HepG2 (cell line): ENCODE measurements around the gene SLC25A48. TPM values are rescaled to one million over a fixed set of nuclear protein-coding genes. Genes with fewer than 3 reads are reported as not detected.
A peak's percentile ranks its signal among the peaks of the same experiment; 100 is the strongest.

Source experiments
- ATAC-seq: fragments of 200-7000 bp; cut with Tn5 transposase; 3 replicates; pipeline ENCODE4 v1.9.1; 2020; ENCODE audit warnings: mild to moderate bottlenecking, moderate library complexity
- BruUV-seq: library from RNA; stranded (reverse); fragments of 400-500 nt; replicated peaks from 2 replicates; lab custom pipeline; 2021; lab: Mats Ljungman, UMichigan
- CTCF ChIA-PET: fragments of 300-600 bp; formaldehyde crosslinking; extraction: SDS; loops from one replicate; lab custom pipeline; 2021; ENCODE audit warnings: low total read pairs, inconsistent platforms, low intra/inter-chr PET ratio; lab: Yijun Ruan, JAX
- POLR2A ChIA-PET: fragments of 350-600 bp; sonication (Branson Sonifier 250); formaldehyde crosslinking; loops from one replicate; lab custom pipeline; 2020; ENCODE audit warnings: antibody characterized with exemption, inconsistent platforms; lab: Yijun Ruan, JAX
- DNase-seq: peaks from one replicate; pipeline ENCODE4 v3.0.0-alpha.2; 2015; ENCODE audit warnings: low spot score
- FAIRE-seq: peaks from 3 replicates; lab custom pipeline; 2011; peaks lifted over from hg19 to GRCh38; lab: Jason Lieb, UNC
- H2AFZ ChIP-seq: one replicate; pipeline ENCODE4 v1.6.1; 2011; ENCODE audit warnings: low read length, inconsistent platforms
- H3K27ac ChIP-seq: fragments of 300-600 bp; 3 replicates; pipeline ENCODE4 v1.8.0; 2011; ENCODE audit warnings: mixed run types, mild to moderate bottlenecking, mixed read lengths, low read length, inconsistent platforms; ENCODE audit not compliant: insufficient read depth; ENCODE audit errors: extremely low read length
- H3K27me3 ChIP-seq, 2 experiments: fragments of 200-600 bp in 1 of 2; 2 replicates in 1 of 2; 3 replicates in 1 of 2; pipeline versions ENCODE4 v1.6.0 to v1.8.0; 2011; ENCODE audit warnings: low read length in 2 of 2, mild to moderate bottlenecking in 2 of 2, moderate library complexity in 2 of 2, inconsistent platforms in 1 of 2; ENCODE audit not compliant: insufficient read depth in 2 of 2, control insufficient read depth in 1 of 2
- H3K36me3 ChIP-seq, 2 experiments: fragments of 200-600 bp in 1 of 2; replicated peaks in 1 of 2; 2 replicates in 1 of 2; 3 replicates in 1 of 2; pipeline versions ENCODE4 v1.5.1 to v1.8.0; 2011; ENCODE audit warnings: low read length in 2 of 2, inconsistent platforms in 1 of 2; ENCODE audit not compliant: insufficient read depth in 2 of 2, control insufficient read depth in 1 of 2
- H3K4me1 ChIP-seq: 2 replicates; pipeline ENCODE4 v1.5.1; 2012; ENCODE audit warnings: low read length, inconsistent platforms; ENCODE audit not compliant: insufficient read depth
- H3K4me2 ChIP-seq: 2 replicates; pipeline ENCODE4 v1.6.0; 2011; ENCODE audit warnings: low read depth, low read length, inconsistent platforms
- H3K4me3 ChIP-seq, 3 experiments: fragments of 200-600 bp in 1 of 3; sonication (generic), shearing (Covaris generic) in 1 of 3; replicated peaks in 1 of 3; 2 replicates each; pipeline ENCODE4 v1.5.1; 2011 to 2016; ENCODE audit warnings: low read length in 3 of 3, inconsistent platforms in 2 of 3, low read depth in 2 of 3, mild to moderate bottlenecking in 2 of 3, control low read depth in 1 of 3, mixed read lengths in 1 of 3; ENCODE audit not compliant: insufficient read depth in 1 of 3
- H3K79me2 ChIP-seq: one replicate; pipeline ENCODE4 v1.6.1; 2011; ENCODE audit warnings: low read length, inconsistent platforms; ENCODE audit not compliant: insufficient read depth
- H3K9ac ChIP-seq: 2 replicates; pipeline ENCODE4 v1.6.0; 2011; ENCODE audit warnings: mild to moderate bottlenecking, low read depth, low read length, inconsistent platforms; ENCODE audit not compliant: insufficient read depth
- H3K9me3 ChIP-seq: 2 replicates; pipeline ENCODE4 v1.5.1; 2012; ENCODE audit warnings: mild to moderate bottlenecking, low read length
- H4K20me1 ChIP-seq: 2 replicates; pipeline ENCODE4 v1.6.0; 2011; ENCODE audit warnings: inconsistent platforms, mild to moderate bottlenecking, low read length, moderate library complexity; ENCODE audit not compliant: insufficient read depth
- BCL6 ChIP-seq: IDR thresholded peaks from 2 replicates; pipeline ENCODE4 v1.6.1; 2016; ENCODE audit warnings: missing genetic modification reagents, missing compliant biosample characterization
- CREM ChIP-seq, 2 experiments: sonication (generic) in 1 of 2; formaldehyde crosslinking in 1 of 2; IDR thresholded peaks; 2 replicates each; pipeline versions ENCODE4 v1.4.0 to v1.6.1; 2016 to 2020; ENCODE audit warnings: antibody characterized with exemption in 1 of 2, mild to moderate bottlenecking in 1 of 2, missing genetic modification reagents in 1 of 2
- CSRNP2 ChIP-seq: sonication (generic); formaldehyde crosslinking; conservative IDR thresholded peaks from 2 replicates; pipeline ENCODE4 v1.8.0; 2022; ENCODE audit warnings: low read depth, missing genetic modification reagents
- DMTF1 ChIP-seq: sonication (generic); formaldehyde crosslinking; IDR thresholded peaks from 2 replicates; pipeline ENCODE4 v1.4.0; 2020; ENCODE audit warnings: mild to moderate bottlenecking, missing genetic modification reagents
- ETV6 ChIP-seq: sonication (generic); formaldehyde crosslinking; conservative IDR thresholded peaks from 2 replicates; pipeline ENCODE4 v1.4.0; 2020; ENCODE audit warnings: missing genetic modification reagents
- FOXO1 ChIP-seq: sonication (generic); formaldehyde crosslinking; IDR thresholded peaks from 2 replicates; pipeline ENCODE4 v1.4.0; 2020; ENCODE audit warnings: missing genetic modification reagents
- GATAD2A ChIP-seq: IDR thresholded peaks from 2 replicates; pipeline ENCODE4 v1.6.1; 2016
- NR2F6 ChIP-seq, 2 experiments: IDR thresholded peaks; 2 replicates each; pipeline ENCODE4 v1.6.1; 2016; ENCODE audit warnings: antibody characterized with exemption in 1 of 2, mild to moderate bottlenecking in 1 of 2
- NRL ChIP-seq: sonication (generic); formaldehyde crosslinking; IDR thresholded peaks from 2 replicates; pipeline ENCODE4 v1.5.0; 2020; ENCODE audit warnings: missing genetic modification reagents, mild to moderate bottlenecking, moderate library complexity, borderline replicate concordance
- RARA ChIP-seq: IDR thresholded peaks from 2 replicates; pipeline ENCODE4 v1.6.1; 2016; ENCODE audit warnings: missing genetic modification reagents, missing compliant biosample characterization
- SOX6 ChIP-seq, 2 experiments: fragments of 450-650 bp in 1 of 2; sonication (generic) in 1 of 2; formaldehyde crosslinking in 1 of 2; IDR thresholded peaks; 2 replicates each; pipeline versions ENCODE4 v1.4.0 to v1.6.1; 2017 to 2020; ENCODE audit warnings: antibody characterized with exemption in 1 of 2, mild to moderate bottlenecking in 1 of 2, missing genetic modification reagents in 1 of 2
- ZNF510 ChIP-seq: sonication (generic); formaldehyde crosslinking; IDR thresholded peaks from 2 replicates; pipeline ENCODE4 v1.4.0; 2020; ENCODE audit warnings: low read depth, mild to moderate bottlenecking, missing genetic modification reagents
- WGBS: methylation state at CpG from one replicate; pipeline ENCODE4 v1.1.6; 2017; ENCODE audit warnings: low lambda C conversion rate; 5-methylcytosine and 5-hydroxymethylcytosine counted together
- in situ Hi-C: cut with HindIII; loops from 2 replicates; pipeline ENCODE4 v1.10.0; 2017; ENCODE audit warnings: low pct_unique_long_range_greater_than_20kb; ENCODE audit not compliant: extremely low pct_ligation_motif_present
- intact Hi-C: fragments of 100-400 bp; cut with micrococcal nuclease; formaldehyde crosslinking; loops from one replicate; pipeline ENCODE4 v1.10.0; 2022; ENCODE audit not compliant: unreplicated experiment
- polyA plus RNA-seq, 8 experiments: library from polyadenylated mRNA; depleted of rRNA in 3 of 8; stranded (reverse) in 7 of 8; unstranded in 1 of 8; fragments of >200 nt; fragmentation: Illumina TruSeq in 4 of 8; extraction: Trizol in 4 of 8; gene quantifications; 2 replicates each; pipeline versions ENCODE4 v1.2.1 to v1.2.3, GENCODE V29; 2011 to 2016; ENCODE audit warnings: low read depth in 4 of 8, missing spikeins in 1 of 8, mixed read lengths in 1 of 8; ENCODE audit not compliant: insufficient read depth in 1 of 8
- total RNA-seq, 5 experiments: library from RNA; depleted of rRNA; stranded (reverse); fragments of >200 nt; fragmentation: Illumina TruSeq; extraction: Trizol; gene quantifications; 2 replicates each; pipeline ENCODE4 v1.2.3, GENCODE V29; 2016; ENCODE audit warnings: low read depth in 1 of 5
- TF ChIP-seq, protein P1 (sequence below): sonication (generic); formaldehyde crosslinking; IDR thresholded peaks from 2 replicates; pipeline ENCODE4 v1.5.1; 2020; ENCODE audit warnings: mild to moderate bottlenecking, missing genetic modification reagents, moderate library complexity
- TF ChIP-seq, protein P2 (sequence below): IDR thresholded peaks from 2 replicates; pipeline ENCODE4 v1.6.1; 2016; ENCODE audit warnings: low read depth, missing genetic modification reagents, missing compliant biosample characterization

Gene SLC25A48
- total and polyA plus RNA-seq, 2 of the 13 experiments (the other 11 are each of a cell fraction or from before 2014, with no cell fraction given), result 0.17 to 4.5 TPM

GRCh38 chr5:135868681-135869080, 34.2 kb downstream of the SLC25A48 start:
- Histone ChIP-seq H3K4me2 (peak overlapping the region; percentile 22; the same call in 1 of the 2 replicates), H3K4me1 (peaks cover 45% of the 10 kb centered on the region), H3K4me3 (no peak overlapping the region), H2AFZ (no peak overlapping the region), H3K79me2 (no peaks in the 10 kb centered on the region), H3K9me3 (no peaks in the 10 kb centered on the region), H3K27me3 (no peaks in the 10 kb centered on the region; a peak in 1 of 5 replicates), H3K27ac (peak overlapping the region; percentile 43), H3K9ac (no peak overlapping the region), H3K36me3 (no peaks in the 10 kb centered on the region), H4K20me1 (no peaks in the 10 kb centered on the region)
- no TSS peak for BruUV-seq
- POLR2A ChIA-PET, result no interaction called here
- DNase-seq, result peak; percentile 48
- in situ Hi-C loops, result loop anchor here (25.0 kb wide), 1 partner anchor 544 kb away; no protein-coding TSS in a partner anchor
- peak; percentile 26 for ATAC-seq
- intact Hi-C loops, result no loop called here
- CTCF ChIA-PET, result no interaction called here
- peak; percentile 54 for FAIRE-seq
- 0% methylated on average over 2 of the region's 2 CpGs for WGBS
- TF ChIP-seq CSRNP2 (no peak), FOXO1 (CRISPR knock-in tag) (0 out of 2 replicates have a peak, but pooled peaks have one; percentile 44), CREM (IDR thresholded peaks at IDR 0.05) (no peak), CREM (CRISPR knock-in tag; IDR thresholded peaks at IDR 0.05) (no peak), DMTF1 (CRISPR knock-in tag) (no peak), ZNF510 (CRISPR knock-in tag) (no peak), RARA (CRISPR knock-in tag) (peak; percentile 73), SOX6 (IDR thresholded peaks at IDR 0.05) (no peak), SOX6 (CRISPR knock-in tag; IDR thresholded peaks at IDR 0.05) (peak; percentile 63), BCL6 (CRISPR knock-in tag) (peak; percentile 91), GATAD2A (CRISPR knock-in tag) (peak; percentile 67), NRL (CRISPR knock-in tag) (no peak), ETV6 (CRISPR knock-in tag) (no peak), NR2F6 (IDR thresholded peaks at IDR 0.05) (peak; percentile 51), NR2F6 (CRISPR knock-in tag; IDR thresholded peaks at IDR 0.05) (no peak)
- TF ChIP-seq, protein P1, sequence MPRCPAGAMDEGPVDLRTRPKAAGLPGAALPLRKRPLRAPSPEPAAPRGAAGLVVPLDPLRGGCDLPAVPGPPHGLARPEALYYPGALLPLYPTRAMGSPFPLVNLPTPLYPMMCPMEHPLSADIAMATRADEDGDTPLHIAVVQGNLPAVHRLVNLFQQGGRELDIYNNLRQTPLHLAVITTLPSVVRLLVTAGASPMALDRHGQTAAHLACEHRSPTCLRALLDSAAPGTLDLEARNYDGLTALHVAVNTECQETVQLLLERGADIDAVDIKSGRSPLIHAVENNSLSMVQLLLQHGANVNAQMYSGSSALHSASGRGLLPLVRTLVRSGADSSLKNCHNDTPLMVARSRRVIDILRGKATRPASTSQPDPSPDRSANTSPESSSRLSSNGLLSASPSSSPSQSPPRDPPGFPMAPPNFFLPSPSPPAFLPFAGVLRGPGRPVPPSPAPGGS (CRISPR knock-in tag), result no peak
- TF ChIP-seq, protein P2, sequence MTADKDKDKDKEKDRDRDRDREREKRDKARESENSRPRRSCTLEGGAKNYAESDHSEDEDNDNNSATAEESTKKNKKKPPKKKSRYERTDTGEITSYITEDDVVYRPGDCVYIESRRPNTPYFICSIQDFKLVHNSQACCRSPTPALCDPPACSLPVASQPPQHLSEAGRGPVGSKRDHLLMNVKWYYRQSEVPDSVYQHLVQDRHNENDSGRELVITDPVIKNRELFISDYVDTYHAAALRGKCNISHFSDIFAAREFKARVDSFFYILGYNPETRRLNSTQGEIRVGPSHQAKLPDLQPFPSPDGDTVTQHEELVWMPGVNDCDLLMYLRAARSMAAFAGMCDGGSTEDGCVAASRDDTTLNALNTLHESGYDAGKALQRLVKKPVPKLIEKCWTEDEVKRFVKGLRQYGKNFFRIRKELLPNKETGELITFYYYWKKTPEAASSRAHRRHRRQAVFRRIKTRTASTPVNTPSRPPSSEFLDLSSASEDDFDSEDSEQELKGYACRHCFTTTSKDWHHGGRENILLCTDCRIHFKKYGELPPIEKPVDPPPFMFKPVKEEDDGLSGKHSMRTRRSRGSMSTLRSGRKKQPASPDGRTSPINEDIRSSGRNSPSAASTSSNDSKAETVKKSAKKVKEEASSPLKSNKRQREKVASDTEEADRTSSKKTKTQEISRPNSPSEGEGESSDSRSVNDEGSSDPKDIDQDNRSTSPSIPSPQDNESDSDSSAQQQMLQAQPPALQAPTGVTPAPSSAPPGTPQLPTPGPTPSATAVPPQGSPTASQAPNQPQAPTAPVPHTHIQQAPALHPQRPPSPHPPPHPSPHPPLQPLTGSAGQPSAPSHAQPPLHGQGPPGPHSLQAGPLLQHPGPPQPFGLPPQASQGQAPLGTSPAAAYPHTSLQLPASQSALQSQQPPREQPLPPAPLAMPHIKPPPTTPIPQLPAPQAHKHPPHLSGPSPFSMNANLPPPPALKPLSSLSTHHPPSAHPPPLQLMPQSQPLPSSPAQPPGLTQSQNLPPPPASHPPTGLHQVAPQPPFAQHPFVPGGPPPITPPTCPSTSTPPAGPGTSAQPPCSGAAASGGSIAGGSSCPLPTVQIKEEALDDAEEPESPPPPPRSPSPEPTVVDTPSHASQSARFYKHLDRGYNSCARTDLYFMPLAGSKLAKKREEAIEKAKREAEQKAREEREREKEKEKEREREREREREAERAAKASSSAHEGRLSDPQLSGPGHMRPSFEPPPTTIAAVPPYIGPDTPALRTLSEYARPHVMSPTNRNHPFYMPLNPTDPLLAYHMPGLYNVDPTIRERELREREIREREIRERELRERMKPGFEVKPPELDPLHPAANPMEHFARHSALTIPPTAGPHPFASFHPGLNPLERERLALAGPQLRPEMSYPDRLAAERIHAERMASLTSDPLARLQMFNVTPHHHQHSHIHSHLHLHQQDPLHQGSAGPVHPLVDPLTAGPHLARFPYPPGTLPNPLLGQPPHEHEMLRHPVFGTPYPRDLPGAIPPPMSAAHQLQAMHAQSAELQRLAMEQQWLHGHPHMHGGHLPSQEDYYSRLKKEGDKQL (CRISPR knock-in tag), result 0 out of 2 replicates have a peak, but pooled peaks have one; percentile 16
